ENCODE measurements around the gene PDCD1LG2.
"Not testable (repeated sequence)": the region's sequence is repeated elsewhere in the genome, so short reads cannot be mapped to it uniquely, and the experiment has no call there.

The PDCD1LG2 gene

DNA sequence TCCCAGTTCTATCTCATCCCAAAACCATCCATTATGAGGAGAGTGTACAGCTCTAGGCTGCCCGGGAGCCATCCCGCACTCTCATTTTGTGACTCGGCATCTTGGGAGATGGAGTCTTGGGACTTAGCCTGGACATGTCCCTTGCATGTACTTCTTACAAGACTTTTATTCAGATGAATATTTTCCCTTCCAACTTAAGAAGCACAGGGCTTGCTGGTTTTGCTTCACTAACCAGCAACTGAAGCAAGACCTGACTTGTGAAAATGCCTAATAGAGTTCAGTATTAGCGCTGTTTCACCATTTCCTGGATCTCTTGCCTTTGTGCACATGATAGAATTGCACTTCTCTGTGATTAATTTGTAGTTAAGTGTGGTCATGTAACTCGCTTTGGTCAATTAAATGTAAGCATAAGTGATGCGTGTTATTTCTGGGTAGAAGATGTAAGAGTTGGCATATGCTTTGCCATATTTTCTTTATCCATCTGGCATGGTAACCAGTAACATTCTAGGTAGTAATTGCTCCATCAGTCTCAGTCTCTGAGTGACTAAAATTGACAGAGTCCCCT lies 55.8 kb downstream of the PDCD1LG2 start:
- Histone ChIP-seq H3K27me3 (ENCODE audit: control insufficient read depth, insufficient read depth, low read length) (no peaks in the 10 kb centered on the region), H3K27ac (ENCODE audit: low read depth, low read length) (no peak overlapping the region), H3K4me1 (ENCODE audit: control insufficient read depth, insufficient read depth, low read length) (no peaks in the 10 kb centered on the region), H3K36me3 (ENCODE audit: control insufficient read depth, insufficient read depth, low read length) (no peaks in the 10 kb centered on the region), H3K4me3 (ENCODE audit: low read length) (no peak overlapping the region), H3K9ac (ENCODE audit: low read length) (no peak overlapping the region)

DNA sequence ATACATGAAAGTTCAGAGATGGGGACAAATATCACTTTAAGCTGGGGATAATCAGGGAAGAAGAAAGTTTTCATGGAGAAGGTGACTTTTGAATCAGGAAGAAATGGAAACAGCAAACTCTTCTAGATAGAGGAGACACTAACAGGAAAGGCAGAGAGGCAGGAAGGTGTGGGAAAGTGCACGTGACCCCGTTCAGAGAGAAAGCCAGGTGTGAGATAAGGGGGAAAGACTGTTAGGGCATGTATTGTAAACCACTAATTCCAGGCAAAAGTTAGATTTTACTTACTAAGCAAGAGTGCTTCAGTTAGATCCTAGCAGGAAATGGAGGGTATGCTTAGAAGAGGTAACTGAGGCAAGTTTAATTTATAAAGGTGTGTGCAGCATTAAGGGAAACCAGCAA lies 58.5 kb downstream of the PDCD1LG2 start:
- Histone ChIP-seq H3K9ac (ENCODE audit: low read length) (no peak overlapping the region), H3K4me1 (ENCODE audit: control insufficient read depth, insufficient read depth, low read length) (no peaks in the 10 kb centered on the region), H3K4me3 (ENCODE audit: low read length) (no peak overlapping the region), H3K27me3 (ENCODE audit: control insufficient read depth, insufficient read depth, low read length) (no peaks in the 10 kb centered on the region), H3K27ac (ENCODE audit: low read depth, low read length) (no peak overlapping the region), H3K36me3 (ENCODE audit: control insufficient read depth, insufficient read depth, low read length) (no peaks in the 10 kb centered on the region)

DNA sequence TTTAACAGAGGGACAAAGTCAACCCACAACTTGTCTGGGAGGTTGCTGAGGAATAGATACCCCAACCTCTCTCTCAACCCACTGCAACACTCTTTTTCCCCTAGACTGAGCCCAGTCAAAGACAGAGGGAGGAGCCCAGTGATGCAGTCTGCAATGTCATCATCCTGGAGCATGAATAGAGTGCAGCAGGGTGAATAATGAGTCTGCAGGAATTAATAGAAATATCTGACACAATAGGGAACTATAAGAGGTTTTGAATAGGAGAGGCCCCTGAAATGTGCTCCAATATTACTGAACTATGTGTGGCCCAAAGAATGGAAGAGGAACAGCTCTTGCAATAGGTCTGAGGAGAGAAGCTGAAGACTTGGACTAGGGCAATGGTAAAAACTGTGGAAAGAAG lies 59.1 kb downstream of the PDCD1LG2 start:
- H3K27ac ChIP-seq (ENCODE audit: low read depth, low read length), result no peak overlapping the region
- no peaks in the 10 kb centered on the region for H3K36me3 ChIP-seq (ENCODE audit: control insufficient read depth, insufficient read depth, low read length)
- no peak overlapping the region for H3K4me3 ChIP-seq (ENCODE audit: low read length)
- no peaks in the 10 kb centered on the region for H3K4me1 ChIP-seq (ENCODE audit: control insufficient read depth, insufficient read depth, low read length)
- no peak overlapping the region for H3K9ac ChIP-seq (ENCODE audit: low read length)
- H3K27me3 ChIP-seq (ENCODE audit: control insufficient read depth, insufficient read depth, low read length), result no peaks in the 10 kb centered on the region

DNA sequence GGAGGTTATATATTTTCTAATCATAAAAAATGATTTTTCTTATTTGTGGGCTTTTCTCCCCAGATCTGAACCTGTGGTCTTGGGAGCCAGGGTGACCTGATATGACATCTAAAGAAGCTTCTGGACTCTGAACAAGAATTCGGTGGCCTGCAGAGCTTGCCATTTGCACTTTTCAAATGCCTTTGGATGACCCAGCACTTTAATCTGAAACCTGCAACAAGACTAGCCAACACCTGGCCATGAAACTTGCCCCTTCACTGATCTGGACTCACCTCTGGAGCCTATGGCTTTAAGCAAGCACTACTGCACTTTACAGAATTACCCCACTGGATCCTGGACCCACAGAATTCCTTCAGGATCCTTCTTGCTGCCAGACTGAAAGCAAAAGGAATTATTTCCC lies 59.6 kb downstream of the PDCD1LG2 start:
- H3K27ac ChIP-seq (ENCODE audit: low read depth, low read length), result no peak overlapping the region
- H3K9ac ChIP-seq (ENCODE audit: low read length), result no peak overlapping the region
- H3K4me1 ChIP-seq (ENCODE audit: control insufficient read depth, insufficient read depth, low read length), result no peaks in the 10 kb centered on the region

DNA sequence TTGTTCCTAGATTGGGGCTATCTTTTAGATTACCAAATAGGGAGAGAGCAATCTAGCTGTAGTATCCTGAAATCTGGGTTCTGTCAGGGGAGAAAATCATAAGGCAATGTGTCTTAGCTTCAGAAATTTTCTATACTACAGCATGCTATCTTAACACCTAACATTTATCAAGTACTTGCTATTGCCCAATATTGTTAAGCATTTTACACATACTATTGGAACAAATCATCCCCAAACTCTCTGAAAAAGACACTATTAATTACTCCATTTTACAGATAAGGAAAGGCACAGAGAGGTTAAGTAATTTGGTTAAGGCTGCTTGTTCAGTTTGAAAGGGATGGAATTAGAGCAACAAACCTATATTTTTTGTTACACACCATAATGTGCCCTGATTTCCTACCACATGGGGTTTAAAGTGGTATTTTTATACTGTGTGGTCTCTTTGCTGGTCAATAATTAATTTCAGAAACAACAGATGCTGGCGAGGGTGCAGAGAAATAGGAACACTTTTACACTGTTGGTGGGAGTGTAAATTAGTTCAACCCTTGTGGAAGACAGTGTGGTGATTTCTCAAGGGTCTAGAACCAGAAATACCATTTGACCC lies 61.4 kb downstream of the PDCD1LG2 start:
- no peak overlapping the region for H3K4me3 ChIP-seq (ENCODE audit: low read length)
- no peaks in the 10 kb centered on the region for H3K27me3 ChIP-seq (ENCODE audit: control insufficient read depth, insufficient read depth, low read length)
- no peak overlapping the region for H3K9ac ChIP-seq (ENCODE audit: low read length)
- no peaks in the 10 kb centered on the region for H3K4me1 ChIP-seq (ENCODE audit: control insufficient read depth, insufficient read depth, low read length)
- H3K27ac ChIP-seq (ENCODE audit: low read depth, low read length), result no peak overlapping the region
- H3K36me3 ChIP-seq (ENCODE audit: control insufficient read depth, insufficient read depth, low read length), result no peaks in the 10 kb centered on the region

More for the DNA sequence above, 59.6 kb downstream of the PDCD1LG2 start:
- no peak overlapping the region for H3K4me3 ChIP-seq (ENCODE audit: low read length)
- no peaks in the 10 kb centered on the region for H3K27me3 ChIP-seq (ENCODE audit: control insufficient read depth, insufficient read depth, low read length)
- H3K36me3 ChIP-seq (ENCODE audit: control insufficient read depth, insufficient read depth, low read length), result no peaks in the 10 kb centered on the region

DNA sequence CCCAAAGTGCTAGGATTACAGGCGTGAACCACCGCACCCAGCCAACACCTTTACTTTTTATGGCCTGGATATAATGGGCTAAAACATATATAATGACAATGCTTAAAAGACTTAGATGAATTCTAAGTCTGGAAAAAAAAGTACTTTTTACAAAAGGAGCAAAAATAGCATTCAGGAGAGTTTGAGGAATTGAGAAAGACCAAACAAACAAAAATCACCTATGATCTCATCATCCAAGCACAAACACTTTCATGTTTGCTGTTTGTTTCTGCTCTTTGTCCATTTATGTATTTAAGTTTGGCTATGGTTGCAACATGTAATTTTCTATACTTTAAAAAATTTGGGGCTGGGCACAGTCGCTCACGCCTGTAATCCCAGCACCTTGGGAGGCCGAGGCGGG lies 63.8 kb downstream of the PDCD1LG2 start:
- Histone ChIP-seq H3K27me3 (ENCODE audit: control insufficient read depth, insufficient read depth, low read length) (no peaks in the 10 kb centered on the region), H3K27ac (ENCODE audit: low read depth, low read length) (no peak overlapping the region), H3K9ac (ENCODE audit: low read length) (no peak overlapping the region), H3K36me3 (ENCODE audit: control insufficient read depth, insufficient read depth, low read length) (no peaks in the 10 kb centered on the region), H3K4me3 (ENCODE audit: low read length) (no peak overlapping the region), H3K4me1 (ENCODE audit: control insufficient read depth, insufficient read depth, low read length) (no peaks in the 10 kb centered on the region)

DNA sequence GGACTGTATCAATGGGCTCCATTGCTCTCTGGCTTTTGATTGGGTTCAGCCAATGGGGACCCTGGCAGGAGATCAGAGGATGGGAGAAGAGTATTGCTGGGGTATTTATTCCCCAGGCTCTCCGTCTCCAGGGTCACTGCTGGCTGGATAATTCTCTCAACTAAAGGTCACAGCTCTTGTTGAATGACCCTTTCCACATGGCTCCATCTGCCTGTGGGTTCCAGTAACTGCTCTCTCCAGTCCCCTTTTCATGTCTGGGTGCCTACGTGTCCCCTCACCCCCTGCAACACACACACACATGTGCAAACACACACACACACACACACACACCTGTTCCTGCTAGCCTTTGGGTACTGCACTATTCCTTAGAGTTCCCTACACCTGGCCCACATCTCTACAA lies 64.7 kb downstream of the PDCD1LG2 start:
- Histone ChIP-seq H3K36me3 (ENCODE audit: control insufficient read depth, insufficient read depth, low read length) (no peaks in the 10 kb centered on the region), H3K4me3 (ENCODE audit: low read length) (no peak overlapping the region), H3K27me3 (ENCODE audit: control insufficient read depth, insufficient read depth, low read length) (no peaks in the 10 kb centered on the region), H3K9ac (ENCODE audit: low read length) (no peak overlapping the region), H3K4me1 (ENCODE audit: control insufficient read depth, insufficient read depth, low read length) (no peaks in the 10 kb centered on the region), H3K27ac (ENCODE audit: low read depth, low read length) (no peak overlapping the region)

DNA sequence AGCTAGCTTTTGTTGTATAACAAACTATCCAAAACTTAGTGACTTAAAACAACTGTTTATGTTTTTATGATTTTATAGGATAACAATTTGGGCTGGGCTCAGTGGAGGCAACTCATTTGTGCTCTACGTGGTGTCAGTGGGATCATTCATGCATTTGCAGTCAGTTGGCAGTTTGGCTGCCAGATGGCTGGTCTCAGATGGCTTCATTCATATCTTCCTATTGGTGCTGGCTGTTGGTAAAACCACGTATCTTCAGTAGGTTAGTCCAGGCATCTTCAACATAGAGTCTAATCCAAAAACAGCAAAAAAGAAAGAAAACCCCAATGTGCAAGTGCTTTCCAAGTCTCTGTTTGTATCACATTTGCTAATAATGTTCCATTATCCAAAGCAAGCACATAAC lies 66.9 kb downstream of the PDCD1LG2 start:
- no peaks in the 10 kb centered on the region for H3K36me3 ChIP-seq (ENCODE audit: control insufficient read depth, insufficient read depth, low read length)
- no peaks in the 10 kb centered on the region for H3K27me3 ChIP-seq (ENCODE audit: control insufficient read depth, insufficient read depth, low read length)
- no peak overlapping the region for H3K4me3 ChIP-seq (ENCODE audit: low read length)
- H3K4me1 ChIP-seq (ENCODE audit: control insufficient read depth, insufficient read depth, low read length), result no peaks in the 10 kb centered on the region
- H3K27ac ChIP-seq (ENCODE audit: low read depth, low read length), result no peak overlapping the region
- H3K9ac ChIP-seq (ENCODE audit: low read length), result no peak overlapping the region

DNA sequence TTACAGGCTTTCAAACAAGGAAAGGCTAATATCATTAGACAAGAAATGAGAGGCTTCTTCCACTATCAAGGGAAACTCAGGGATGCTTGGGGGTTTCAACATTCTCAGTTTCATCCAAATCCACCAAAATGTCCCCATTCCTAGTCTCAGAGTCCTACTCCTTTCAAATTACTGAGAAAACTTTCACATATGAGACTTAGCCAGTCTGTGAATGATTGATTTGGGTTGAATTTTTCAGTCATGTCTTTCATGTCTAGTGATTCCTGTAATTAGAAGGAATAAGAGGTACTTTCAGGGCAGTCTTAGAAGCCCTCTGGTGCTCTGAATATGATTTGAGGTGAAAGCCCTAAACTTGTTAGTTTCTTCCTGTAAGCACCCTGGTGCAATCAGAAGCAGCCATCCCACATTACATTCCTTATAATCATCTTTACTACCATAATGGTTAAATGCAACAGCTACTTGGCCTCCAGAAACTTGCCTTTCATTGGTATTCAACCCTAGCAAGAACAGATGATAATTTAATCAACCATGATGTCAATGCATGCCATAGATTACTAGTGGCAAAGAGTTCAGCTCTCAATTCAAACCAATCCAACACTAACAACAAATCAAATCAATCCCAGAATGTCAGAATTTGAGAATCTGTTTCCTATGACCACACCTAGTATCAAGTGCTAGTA lies 67.8 kb downstream of the PDCD1LG2 start:
- Histone ChIP-seq H3K9ac (ENCODE audit: low read length) (no peak overlapping the region), H3K27me3 (ENCODE audit: control insufficient read depth, insufficient read depth, low read length) (no peaks in the 10 kb centered on the region), H3K36me3 (ENCODE audit: control insufficient read depth, insufficient read depth, low read length) (no peaks in the 10 kb centered on the region), H3K4me3 (ENCODE audit: low read length) (no peak overlapping the region), H3K27ac (ENCODE audit: low read depth, low read length) (no peak overlapping the region), H3K4me1 (ENCODE audit: control insufficient read depth, insufficient read depth, low read length) (no peaks in the 10 kb centered on the region)

DNA sequence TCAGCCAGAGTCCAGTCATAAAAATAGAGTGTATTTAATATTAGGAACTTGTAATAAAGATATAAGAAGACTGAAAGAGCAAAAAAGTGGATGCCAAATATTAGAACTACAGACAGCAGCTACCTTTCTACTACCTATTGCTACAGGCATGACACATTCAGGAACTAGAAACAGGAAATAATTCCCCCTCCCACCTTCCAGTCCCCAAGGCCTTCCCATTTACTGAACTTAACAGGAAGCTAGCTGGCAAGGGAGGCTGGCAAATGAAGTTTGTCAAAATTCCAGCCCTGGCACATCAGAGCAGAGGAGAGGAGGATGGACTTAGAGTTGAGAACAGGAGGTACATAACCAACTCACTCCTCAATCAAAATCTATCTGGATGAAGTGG lies 68.4 kb downstream of the PDCD1LG2 start:
- no peak overlapping the region for H3K27ac ChIP-seq (ENCODE audit: low read depth, low read length)
- H3K36me3 ChIP-seq (ENCODE audit: control insufficient read depth, insufficient read depth, low read length), result no peaks in the 10 kb centered on the region
- no peaks in the 10 kb centered on the region for H3K27me3 ChIP-seq (ENCODE audit: control insufficient read depth, insufficient read depth, low read length)
- H3K9ac ChIP-seq (ENCODE audit: low read length), result no peak overlapping the region
- H3K4me1 ChIP-seq (ENCODE audit: control insufficient read depth, insufficient read depth, low read length), result no peaks in the 10 kb centered on the region
- H3K4me3 ChIP-seq (ENCODE audit: low read length), result no peak overlapping the region

DNA sequence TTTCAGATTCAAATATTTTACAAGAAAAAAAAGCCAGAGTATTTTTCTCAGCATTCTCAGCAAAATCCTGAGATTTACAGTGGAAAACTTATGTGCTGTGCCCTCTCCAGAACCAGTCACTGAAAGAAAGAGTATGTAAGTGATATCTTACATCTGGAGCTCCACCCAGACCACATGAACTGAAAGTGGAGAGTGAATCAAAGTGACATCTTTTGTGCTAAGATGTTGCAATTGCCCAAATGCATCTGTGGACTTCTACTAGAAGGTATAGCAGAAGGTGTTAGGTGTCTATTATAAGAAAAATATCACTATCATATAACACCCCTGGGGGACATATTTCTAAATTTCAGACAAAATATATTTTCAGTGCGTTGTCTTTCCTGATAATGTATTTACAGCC lies 69.5 kb downstream of the PDCD1LG2 start:
- H3K4me1 ChIP-seq (ENCODE audit: control insufficient read depth, insufficient read depth, low read length), result no peaks in the 10 kb centered on the region
- H3K27me3 ChIP-seq (ENCODE audit: control insufficient read depth, insufficient read depth, low read length), result no peaks in the 10 kb centered on the region
- H3K4me3 ChIP-seq (ENCODE audit: low read length), result no peak overlapping the region
- no peak overlapping the region for H3K27ac ChIP-seq (ENCODE audit: low read depth, low read length)
- H3K36me3 ChIP-seq (ENCODE audit: control insufficient read depth, insufficient read depth, low read length), result no peaks in the 10 kb centered on the region
- no peak overlapping the region for H3K9ac ChIP-seq (ENCODE audit: low read length)

DNA sequence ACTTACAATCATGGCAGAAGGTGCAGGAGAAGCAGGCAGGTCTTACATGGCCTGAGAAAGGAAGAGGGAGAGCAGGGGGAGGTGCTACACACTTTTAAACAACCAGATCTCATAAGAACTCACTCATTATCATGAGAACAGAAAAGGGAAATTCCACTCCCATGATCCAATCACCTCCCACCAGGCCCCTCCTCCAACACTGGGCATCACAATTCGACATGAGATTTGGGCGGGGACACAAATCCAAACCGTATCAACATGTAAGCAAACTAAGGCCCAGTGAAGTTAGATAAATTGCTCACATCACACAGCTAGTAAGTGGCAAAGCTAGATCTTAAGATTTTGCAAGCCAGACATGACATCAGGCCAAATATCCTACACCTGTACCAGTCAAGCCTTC lies 70.3 kb downstream of the PDCD1LG2 start:
- no peak overlapping the region for H3K9ac ChIP-seq (ENCODE audit: low read length)
- H3K36me3 ChIP-seq (ENCODE audit: control insufficient read depth, insufficient read depth, low read length), result no peaks in the 10 kb centered on the region
- H3K4me3 ChIP-seq (ENCODE audit: low read length), result no peak overlapping the region
- H3K27ac ChIP-seq (ENCODE audit: low read depth, low read length), result no peak overlapping the region
- no peaks in the 10 kb centered on the region for H3K27me3 ChIP-seq (ENCODE audit: control insufficient read depth, insufficient read depth, low read length)
- H3K4me1 ChIP-seq (ENCODE audit: control insufficient read depth, insufficient read depth, low read length), result no peaks in the 10 kb centered on the region

DNA sequence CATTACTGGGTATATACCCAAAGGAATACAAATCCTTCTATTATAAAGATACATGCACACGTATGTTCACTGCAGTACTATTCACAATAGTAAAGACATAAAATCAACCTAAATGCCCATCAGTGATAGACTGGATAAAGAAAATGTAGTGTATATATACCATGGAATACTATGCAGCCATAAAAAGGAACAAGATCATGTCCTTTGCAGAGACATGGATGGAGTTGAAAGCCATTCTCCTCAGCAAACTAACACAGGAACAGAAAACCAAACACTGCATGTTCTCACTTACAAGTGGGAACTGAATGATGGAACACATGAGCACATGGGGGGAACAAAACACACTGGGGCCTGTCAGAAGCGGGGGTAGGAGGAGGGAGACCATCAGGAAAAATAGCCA lies 71.4 kb downstream of the PDCD1LG2 start:
- H3K9ac ChIP-seq (ENCODE audit: low read length); H3K27ac ChIP-seq (ENCODE audit: low read depth, low read length); H3K4me3 ChIP-seq (ENCODE audit: low read length); H3K36me3 ChIP-seq (ENCODE audit: control insufficient read depth, insufficient read depth, low read length); H3K27me3 ChIP-seq (ENCODE audit: control insufficient read depth, insufficient read depth, low read length); H3K4me1 ChIP-seq (ENCODE audit: control insufficient read depth, insufficient read depth, low read length): not testable (repeated sequence)

All from rectal smooth muscle tissue (tissue), 1 donor.